HepG2 (cell line): ENCODE measurements around the gene WRAP73. TPM values are rescaled to one million over a fixed set of nuclear protein-coding genes. Genes with fewer than 3 reads are reported as not detected.

Experiments used
- ATAC-seq: fragments of 200-7000 bp; cut with Tn5 transposase; 3 replicates; pipeline ENCODE4 v1.9.1; 2020; ENCODE audit warnings: mild to moderate bottlenecking, moderate library complexity
- BruUV-seq: library from RNA; stranded (reverse); fragments of 400-500 nt; replicated peaks from 2 replicates; lab custom pipeline; 2021; lab: Mats Ljungman, UMichigan
- CTCF ChIA-PET: fragments of 300-600 bp; formaldehyde crosslinking; extraction: SDS; loops from one replicate; lab custom pipeline; 2021; ENCODE audit warnings: low total read pairs, inconsistent platforms, low intra/inter-chr PET ratio; lab: Yijun Ruan, JAX
- POLR2A ChIA-PET: fragments of 350-600 bp; sonication (Branson Sonifier 250); formaldehyde crosslinking; loops from one replicate; lab custom pipeline; 2020; ENCODE audit warnings: antibody characterized with exemption, inconsistent platforms; lab: Yijun Ruan, JAX
- DNase-seq: peaks from one replicate; pipeline ENCODE4 v3.0.0-alpha.2; 2015; ENCODE audit warnings: low spot score
- FAIRE-seq: peaks from 3 replicates; lab custom pipeline; 2011; peaks lifted over from hg19 to GRCh38; lab: Jason Lieb, UNC
- H2AFZ ChIP-seq: one replicate; pipeline ENCODE4 v1.6.1; 2011; ENCODE audit warnings: low read length, inconsistent platforms
- H3K27ac ChIP-seq: fragments of 300-600 bp; 3 replicates; pipeline ENCODE4 v1.8.0; 2011; ENCODE audit warnings: mixed run types, mild to moderate bottlenecking, mixed read lengths, low read length, inconsistent platforms; ENCODE audit not compliant: insufficient read depth; ENCODE audit errors: extremely low read length
- H3K27me3 ChIP-seq, 2 experiments: fragments of 200-600 bp in 1 of 2; 2 replicates in 1 of 2; 3 replicates in 1 of 2; pipeline versions ENCODE4 v1.6.0 to v1.8.0; 2011; ENCODE audit warnings: low read length in 2 of 2, mild to moderate bottlenecking in 2 of 2, moderate library complexity in 2 of 2, inconsistent platforms in 1 of 2; ENCODE audit not compliant: insufficient read depth in 2 of 2, control insufficient read depth in 1 of 2
- H3K36me3 ChIP-seq, 2 experiments: fragments of 200-600 bp in 1 of 2; replicated peaks in 1 of 2; 2 replicates in 1 of 2; 3 replicates in 1 of 2; pipeline versions ENCODE4 v1.5.1 to v1.8.0; 2011; ENCODE audit warnings: low read length in 2 of 2, inconsistent platforms in 1 of 2; ENCODE audit not compliant: insufficient read depth in 2 of 2, control insufficient read depth in 1 of 2
- H3K4me1 ChIP-seq: 2 replicates; pipeline ENCODE4 v1.5.1; 2012; ENCODE audit warnings: low read length, inconsistent platforms; ENCODE audit not compliant: insufficient read depth
- H3K4me2 ChIP-seq: 2 replicates; pipeline ENCODE4 v1.6.0; 2011; ENCODE audit warnings: low read depth, low read length, inconsistent platforms
- H3K4me3 ChIP-seq, 3 experiments: fragments of 200-600 bp in 1 of 3; sonication (generic), shearing (Covaris generic) in 1 of 3; replicated peaks in 1 of 3; 2 replicates each; pipeline ENCODE4 v1.5.1; 2011 to 2016; ENCODE audit warnings: low read length in 3 of 3, inconsistent platforms in 2 of 3, low read depth in 2 of 3, mild to moderate bottlenecking in 2 of 3, control low read depth in 1 of 3, mixed read lengths in 1 of 3; ENCODE audit not compliant: insufficient read depth in 1 of 3
- H3K79me2 ChIP-seq: one replicate; pipeline ENCODE4 v1.6.1; 2011; ENCODE audit warnings: low read length, inconsistent platforms; ENCODE audit not compliant: insufficient read depth
- H3K9ac ChIP-seq: 2 replicates; pipeline ENCODE4 v1.6.0; 2011; ENCODE audit warnings: mild to moderate bottlenecking, low read depth, low read length, inconsistent platforms; ENCODE audit not compliant: insufficient read depth
- H3K9me3 ChIP-seq: 2 replicates; pipeline ENCODE4 v1.5.1; 2012; ENCODE audit warnings: mild to moderate bottlenecking, low read length
- H4K20me1 ChIP-seq: 2 replicates; pipeline ENCODE4 v1.6.0; 2011; ENCODE audit warnings: inconsistent platforms, mild to moderate bottlenecking, low read length, moderate library complexity; ENCODE audit not compliant: insufficient read depth
- FOXK2 ChIP-seq: fragments of 450-650 bp; IDR thresholded peaks from 2 replicates; pipeline ENCODE4 v1.6.1; 2016
- HNRNPLL ChIP-seq: fragments of 200-400 bp; formaldehyde crosslinking; IDR thresholded peaks from 2 replicates; pipeline ENCODE4 v1.6.1; 2017; ENCODE audit warnings: mild to moderate bottlenecking, low read depth, low read length; ENCODE audit not compliant: poor library complexity, severe bottlenecking
- KDM5A ChIP-seq: fragments of 200-600 bp; sonication (generic); IDR thresholded peaks from 2 replicates; pipeline ENCODE4 v1.7.0; 2018; ENCODE audit warnings: antibody characterized with exemption, mild to moderate bottlenecking, low read length, borderline replicate concordance
- NAIF1 ChIP-seq: sonication (generic); formaldehyde crosslinking; IDR thresholded peaks from 2 replicates; pipeline ENCODE4 v1.5.0; 2020; ENCODE audit warnings: mild to moderate bottlenecking, missing genetic modification reagents, borderline replicate concordance
- PCBP1 ChIP-seq: fragments of 200-400 bp; formaldehyde crosslinking; IDR thresholded peaks from 2 replicates; pipeline ENCODE4 v1.6.1; 2017; ENCODE audit warnings: mild to moderate bottlenecking, low read depth, low read length, borderline replicate concordance
- TMF1 ChIP-seq: sonication (generic); formaldehyde crosslinking; IDR thresholded peaks from 2 replicates; pipeline ENCODE4 v1.8.1; 2022; ENCODE audit warnings: low read depth, missing genetic modification reagents
- ZC3H13 ChIP-seq: sonication (generic); formaldehyde crosslinking; IDR thresholded peaks from 2 replicates; pipeline ENCODE4 v1.8.1; 2023; ENCODE audit warnings: mild to moderate bottlenecking, missing genetic modification reagents, moderate library complexity
- ZNF225 ChIP-seq: sonication (generic); formaldehyde crosslinking; IDR thresholded peaks from 2 replicates; pipeline ENCODE4 v1.4.0; 2020; ENCODE audit warnings: mild to moderate bottlenecking, missing genetic modification reagents
- ZNF264 ChIP-seq: sonication (generic); formaldehyde crosslinking; IDR thresholded peaks from 2 replicates; pipeline ENCODE4 v1.4.0; 2020; ENCODE audit warnings: missing genetic modification reagents
- ZNF563 ChIP-seq: sonication (generic); formaldehyde crosslinking; IDR thresholded peaks from 2 replicates; pipeline ENCODE4 v1.8.0; 2022; ENCODE audit warnings: mild to moderate bottlenecking, moderate library complexity, missing genetic modification reagents
- ZNF678 ChIP-seq: sonication (generic); formaldehyde crosslinking; IDR thresholded peaks from 2 replicates; pipeline ENCODE4 v1.4.0; 2020; ENCODE audit warnings: mild to moderate bottlenecking, missing genetic modification reagents
- ZNF777 ChIP-seq: sonication (generic); formaldehyde crosslinking; IDR thresholded peaks from 2 replicates; pipeline ENCODE4 v1.4.0; 2020; ENCODE audit warnings: missing genetic modification reagents
- ZSCAN31 ChIP-seq: sonication (generic); formaldehyde crosslinking; IDR thresholded peaks from 2 replicates; pipeline ENCODE4 v1.5.0; 2020; ENCODE audit warnings: low read depth, mild to moderate bottlenecking, missing genetic modification reagents
- WGBS: methylation state at CpG from one replicate; pipeline ENCODE4 v1.1.6; 2017; ENCODE audit warnings: low lambda C conversion rate; 5-methylcytosine and 5-hydroxymethylcytosine counted together
- in situ Hi-C: cut with HindIII; loops from 2 replicates; pipeline ENCODE4 v1.10.0; 2017; ENCODE audit warnings: low pct_unique_long_range_greater_than_20kb; ENCODE audit not compliant: extremely low pct_ligation_motif_present
- intact Hi-C: fragments of 100-400 bp; cut with micrococcal nuclease; formaldehyde crosslinking; loops from one replicate; pipeline ENCODE4 v1.10.0; 2022; ENCODE audit not compliant: unreplicated experiment
- polyA plus RNA-seq, 8 experiments: library from polyadenylated mRNA; depleted of rRNA in 3 of 8; stranded (reverse) in 7 of 8; unstranded in 1 of 8; fragments of >200 nt; fragmentation: Illumina TruSeq in 4 of 8; extraction: Trizol in 4 of 8; gene quantifications; 2 replicates each; pipeline versions ENCODE4 v1.2.1 to v1.2.3, GENCODE V29; 2011 to 2016; ENCODE audit warnings: low read depth in 4 of 8, missing spikeins in 1 of 8, mixed read lengths in 1 of 8; ENCODE audit not compliant: insufficient read depth in 1 of 8
- total RNA-seq, 5 experiments: library from RNA; depleted of rRNA; stranded (reverse); fragments of >200 nt; fragmentation: Illumina TruSeq; extraction: Trizol; gene quantifications; 2 replicates each; pipeline ENCODE4 v1.2.3, GENCODE V29; 2016; ENCODE audit warnings: low read depth in 1 of 5
- TF ChIP-seq, protein P1 (sequence below): sonication (generic); formaldehyde crosslinking; IDR thresholded peaks from 2 replicates; pipeline ENCODE4 v1.4.0; 2020; ENCODE audit warnings: mild to moderate bottlenecking, missing genetic modification reagents
- TF ChIP-seq, protein P2 (sequence below): sonication (generic); formaldehyde crosslinking; IDR thresholded peaks from 2 replicates; pipeline ENCODE4 v1.8.1; 2023; ENCODE audit warnings: mild to moderate bottlenecking, moderate library complexity, missing genetic modification reagents
- TF ChIP-seq, protein P3 (sequence below): IDR thresholded peaks from 2 replicates; pipeline ENCODE4 v1.6.1; 2012; ENCODE audit warnings: inconsistent platforms

The WRAP73 gene
- total and polyA plus RNA-seq, 2 of the 13 experiments (the other 11 are each of a cell fraction or from before 2014, with no cell fraction given): 18.1 to 40.4 TPM

DNA sequence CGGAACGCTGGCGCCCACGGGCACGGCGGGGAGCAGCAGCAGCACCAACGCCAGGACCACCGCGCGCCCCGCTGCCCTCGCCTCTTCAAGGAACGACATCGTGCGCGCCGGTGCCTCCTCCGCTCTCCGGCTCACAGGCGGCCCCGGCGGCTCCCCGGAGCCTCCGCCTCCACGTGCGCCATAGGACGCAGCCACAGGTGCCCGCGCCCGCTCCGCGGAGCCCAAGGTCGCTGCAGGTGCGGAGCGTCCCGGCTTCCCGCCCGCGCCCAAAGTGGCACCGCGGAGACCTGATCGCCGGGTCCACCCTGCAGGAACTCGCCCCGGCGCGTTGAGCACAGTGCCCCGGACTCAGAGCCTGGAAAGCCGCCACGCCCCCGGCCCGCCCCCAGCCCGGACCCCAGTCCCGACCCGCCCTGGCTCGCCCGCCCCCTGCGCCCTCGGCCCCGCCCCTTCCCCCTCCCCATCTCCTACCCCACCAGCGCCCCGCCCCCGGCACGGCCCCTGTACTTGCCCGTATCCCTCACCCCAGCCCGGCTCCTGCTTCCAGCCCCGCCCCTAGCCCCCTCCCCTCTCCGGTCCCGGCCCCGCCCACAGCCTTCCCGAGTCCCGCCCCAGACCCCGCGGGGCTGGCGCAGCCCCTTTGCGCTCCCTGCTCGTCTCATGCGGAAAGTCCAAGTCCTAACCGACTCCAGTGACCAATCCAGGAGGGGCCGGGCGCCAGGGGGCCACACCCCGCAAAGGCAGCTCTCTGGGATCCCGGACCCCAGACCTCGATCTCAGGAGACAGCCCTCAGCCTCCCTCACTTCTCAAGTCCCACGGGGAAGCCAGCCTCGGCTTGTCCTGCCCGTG is 38.5 kb downstream of the WRAP73 start, which contains the start of gene MEGF6:
Gene MEGF6, minus strand, starts transcription at position 339 of the 850 bp plus-strand sequence. Its CDS starts 240 bp downstream, at position 99.
- 7% methylated on average over 3 of the region's 87 CpGs for WGBS
- POLR2A ChIA-PET: no interaction called here
- DNase-seq (peak; percentile 43), FAIRE-seq (no peak), ATAC-seq (peak; percentile 63)
- no TSS peak for BruUV-seq
- CTCF ChIA-PET: no interaction called here
- no peaks in the 10 kb centered on the region for H3K36me3 ChIP-seq
- H3K4me1 ChIP-seq: peaks cover 51% of the 10 kb centered on the region
- peak within 1 kb of the TSS; percentile 58 for H3K4me2 ChIP-seq
- no peak within 1 kb of the TSS for H3K27ac ChIP-seq
- no peaks in the 10 kb centered on the region for H3K79me2 ChIP-seq
- H3K9me3 ChIP-seq: no peaks in the 10 kb centered on the region
- no peak within 1 kb of the TSS for H2AFZ ChIP-seq
- no peak within 1 kb of the TSS for H3K9ac ChIP-seq
- intact Hi-C loops (no loop called here), in situ Hi-C loops (no loop called here)
- peaks cover 18 to 93% of the 10 kb centered on the region in 2 experiments for H3K27me3 ChIP-seq
- H3K4me3 ChIP-seq: peak within 1 kb of the TSS; percentile 15 to 61 (median 45); a peak in 3 of 6 replicates
- H4K20me1 ChIP-seq: peaks cover 3% of the 10 kb centered on the region; the same call in 1 of the 2 replicates
- TF ChIP-seq FOXK2 (no peak), ZNF678 (CRISPR knock-in tag) (no peak), ZNF225 (CRISPR knock-in tag) (0 out of 2 replicates have a peak, but pooled peaks have one; percentile 48), ZSCAN31 (CRISPR knock-in tag) (no peak), ZNF563 (CRISPR knock-in tag) (peak; percentile 60; the same call in 1 of the 2 replicates), HNRNPLL (peak; percentile 40), ZNF777 (CRISPR knock-in tag) (0 out of 2 replicates have a peak, but pooled peaks have one; percentile 21), ZNF264 (CRISPR knock-in tag) (no peak), NAIF1 (CRISPR knock-in tag) (no peak), PCBP1 (no peak), ZC3H13 (CRISPR knock-in tag) (0 out of 2 replicates have a peak, but pooled peaks have one; percentile 27), TMF1 (CRISPR knock-in tag) (no peak), KDM5A (no peak)
- TF ChIP-seq, protein P1, sequence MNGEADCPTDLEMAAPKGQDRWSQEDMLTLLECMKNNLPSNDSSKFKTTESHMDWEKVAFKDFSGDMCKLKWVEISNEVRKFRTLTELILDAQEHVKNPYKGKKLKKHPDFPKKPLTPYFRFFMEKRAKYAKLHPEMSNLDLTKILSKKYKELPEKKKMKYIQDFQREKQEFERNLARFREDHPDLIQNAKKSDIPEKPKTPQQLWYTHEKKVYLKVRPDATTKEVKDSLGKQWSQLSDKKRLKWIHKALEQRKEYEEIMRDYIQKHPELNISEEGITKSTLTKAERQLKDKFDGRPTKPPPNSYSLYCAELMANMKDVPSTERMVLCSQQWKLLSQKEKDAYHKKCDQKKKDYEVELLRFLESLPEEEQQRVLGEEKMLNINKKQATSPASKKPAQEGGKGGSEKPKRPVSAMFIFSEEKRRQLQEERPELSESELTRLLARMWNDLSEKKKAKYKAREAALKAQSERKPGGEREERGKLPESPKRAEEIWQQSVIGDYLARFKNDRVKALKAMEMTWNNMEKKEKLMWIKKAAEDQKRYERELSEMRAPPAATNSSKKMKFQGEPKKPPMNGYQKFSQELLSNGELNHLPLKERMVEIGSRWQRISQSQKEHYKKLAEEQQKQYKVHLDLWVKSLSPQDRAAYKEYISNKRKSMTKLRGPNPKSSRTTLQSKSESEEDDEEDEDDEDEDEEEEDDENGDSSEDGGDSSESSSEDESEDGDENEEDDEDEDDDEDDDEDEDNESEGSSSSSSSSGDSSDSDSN: 0 out of 2 replicates have a peak, but pooled peaks have one; percentile 19
- TF ChIP-seq, protein P2, sequence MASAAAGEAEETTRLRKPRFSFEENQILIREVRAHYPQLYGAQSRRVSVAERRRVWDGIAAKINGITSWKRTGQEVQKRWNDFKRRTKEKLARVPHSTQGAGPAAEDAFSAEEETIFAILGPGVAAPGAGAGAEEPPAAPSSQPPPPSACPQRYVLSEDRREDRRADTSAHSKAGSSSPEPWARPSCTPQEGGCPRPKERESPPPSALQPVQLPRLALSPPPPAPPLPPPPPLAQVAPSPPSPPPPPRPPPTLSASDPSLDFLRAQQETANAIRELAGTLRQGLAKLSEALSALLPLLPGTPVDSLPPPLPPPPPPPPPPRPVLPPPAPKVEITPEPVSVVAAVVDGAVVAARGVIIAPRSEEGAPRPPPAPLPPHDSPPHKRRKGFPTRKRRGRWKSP (CRISPR knock-in tag): 0 out of 2 replicates have a peak, but pooled peaks have one; percentile 21
- TF ChIP-seq, protein P3, sequence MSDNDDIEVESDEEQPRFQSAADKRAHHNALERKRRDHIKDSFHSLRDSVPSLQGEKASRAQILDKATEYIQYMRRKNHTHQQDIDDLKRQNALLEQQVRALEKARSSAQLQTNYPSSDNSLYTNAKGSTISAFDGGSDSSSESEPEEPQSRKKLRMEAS: 0 out of 2 replicates have a peak, but pooled peaks have one; percentile 42
